Measurements from ENCODE around the gene SWI5.

SWI5 gene

DNA sequence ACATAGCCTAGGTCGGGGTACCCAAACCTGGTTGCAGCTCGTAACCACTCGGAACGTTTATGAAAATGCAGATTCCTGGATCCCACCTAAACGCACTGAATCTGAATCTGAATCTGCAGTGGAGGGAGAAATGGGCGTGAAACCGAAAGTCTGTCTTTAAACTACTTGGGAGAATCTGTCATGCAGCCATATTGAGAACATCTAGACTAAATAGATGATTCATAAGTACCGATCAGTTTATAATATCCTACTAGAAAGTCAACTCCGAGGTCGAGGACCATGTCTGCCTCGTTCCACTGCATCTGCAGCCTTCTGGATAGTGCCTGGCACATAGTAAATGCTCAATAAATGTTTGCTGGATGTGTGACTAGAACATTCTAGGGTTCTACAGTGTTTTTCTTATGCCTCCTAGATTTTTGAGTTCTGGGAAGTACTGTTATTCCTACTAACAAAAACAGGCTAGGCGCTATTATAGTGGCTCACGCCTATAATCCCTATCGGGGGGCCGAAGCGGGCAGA is 47.2 kb downstream of the SWI5 start:
- no peak for FAIRE-seq
- TF ChIP-seq CTCF (IDR thresholded peaks at IDR 0.05; ENCODE audit: insufficient read depth, missing control alignments), result no peak
- no peak for DNase-seq (ENCODE audit: insufficient read length, low spot score)

DNA sequence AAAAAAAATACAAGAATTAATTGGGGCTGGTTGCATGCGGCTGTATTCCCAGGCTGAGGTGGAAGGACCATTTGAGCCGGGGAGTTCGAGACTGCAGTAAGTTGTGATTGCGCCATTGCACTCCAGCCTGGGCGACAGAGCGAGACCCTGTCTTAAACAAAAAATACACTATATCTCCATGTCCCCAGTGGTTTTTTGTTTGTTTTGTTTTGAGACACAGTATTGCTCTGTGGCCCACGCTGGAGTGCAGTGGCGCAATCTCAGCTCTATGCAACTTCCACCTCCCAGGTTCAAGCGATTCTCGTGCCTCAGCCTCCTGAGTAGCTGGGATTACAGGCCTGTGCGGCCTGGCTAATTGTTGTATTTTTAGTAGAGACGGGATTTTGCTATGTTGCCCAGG is 47.7 kb downstream of the SWI5 start:
- DNase-seq (ENCODE audit: insufficient read length, low spot score), result no peak
- FAIRE-seq, result no peak

GRCh38 chr9:128324401-128324800 is 48.3 kb downstream of the SWI5 start:
- no peak for TF ChIP-seq CTCF (IDR thresholded peaks at IDR 0.05; ENCODE audit: insufficient read depth, missing control alignments)
- DNase-seq (ENCODE audit: insufficient read length, low spot score) (no peak), FAIRE-seq (no peak)

More for the DNA sequence above, 47.7 kb downstream of the SWI5 start:
- no peak for TF ChIP-seq CTCF (IDR thresholded peaks at IDR 0.05; ENCODE audit: insufficient read depth, missing control alignments)

- TF ChIP-seq CTCF (IDR thresholded peaks at IDR 0.05; ENCODE audit: insufficient read depth, missing control alignments), result no peak
- FAIRE-seq, result no peak
- DNase-seq (ENCODE audit: insufficient read length, low spot score), result no peak
Observed at GRCh38 chr9:128325629-128326028, 49.6 kb downstream of the SWI5 start.

DNA sequence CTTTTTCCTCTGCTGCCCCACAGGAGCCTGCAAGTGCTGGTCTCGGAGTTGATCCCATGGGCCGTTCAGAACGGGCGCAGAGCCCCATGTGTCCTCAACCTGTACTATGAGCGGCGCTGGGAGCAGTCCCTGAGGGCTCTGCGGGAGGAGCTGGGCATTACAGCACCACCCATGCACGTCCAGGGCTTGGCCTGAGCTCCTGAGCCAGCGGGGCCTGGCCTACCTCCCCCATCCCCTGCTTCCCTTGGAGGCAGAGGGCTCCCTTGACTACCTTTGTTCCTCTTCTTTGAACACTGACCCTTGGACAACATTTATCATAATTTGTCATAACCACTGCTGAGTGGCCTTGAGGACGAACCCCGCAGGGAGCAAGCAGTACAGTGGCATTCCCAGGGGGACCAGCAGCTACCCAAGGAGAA is 57.4 kb downstream of the SWI5 start:
- DNase-seq (ENCODE audit: insufficient read length, low spot score) (no peak), FAIRE-seq (no peak)
- TF ChIP-seq CTCF (IDR thresholded peaks at IDR 0.05; ENCODE audit: insufficient read depth, missing control alignments), result no peak

DNA sequence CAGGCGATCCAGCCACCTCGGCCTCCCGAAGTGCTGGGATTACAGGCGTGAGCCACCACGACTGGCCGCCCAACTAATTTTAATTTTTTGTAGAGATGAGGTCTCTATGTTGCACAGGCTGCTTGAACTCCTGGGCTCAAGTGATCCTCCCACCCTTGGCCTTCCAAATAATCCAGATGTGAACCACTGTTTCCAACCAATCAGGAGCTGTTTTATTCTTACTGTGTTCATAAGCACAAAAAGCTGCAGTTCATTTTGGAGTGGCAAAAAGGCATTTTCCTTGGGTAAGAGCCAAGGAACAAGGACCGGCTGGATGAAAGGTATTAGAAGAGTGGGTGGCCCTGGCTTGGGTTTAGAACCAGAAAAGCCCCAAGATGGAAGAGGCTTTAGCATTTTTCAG is 59.1 kb downstream of the SWI5 start:
- TF ChIP-seq CTCF (IDR thresholded peaks at IDR 0.05; ENCODE audit: insufficient read depth, missing control alignments), result no peak
- DNase-seq (ENCODE audit: insufficient read length, low spot score), result no peak
- FAIRE-seq, result no peak

GRCh38 chr9:128335914-128336313 is 59.8 kb downstream of the SWI5 start:
- TF ChIP-seq CTCF (IDR thresholded peaks at IDR 0.05; ENCODE audit: insufficient read depth, missing control alignments), result no peak
- DNase-seq (ENCODE audit: insufficient read length, low spot score) (no peak), FAIRE-seq (no peak)

Measured in D721Med (cell line).